Pancreas (tissue), 10 donors: Measurements from ENCODE around the gene SLC2A8. TPM values are rescaled to one million over a fixed set of nuclear protein-coding genes. Genes with fewer than 3 reads are reported as not detected.

Experiments used
- ATAC-seq, 4 donors: fragments of 200-7000 bp; cut with Tn5 transposase; one replicate each; pipeline versions ENCODE4 v1.8.0 to v1.9.1; 2020; ENCODE audit warnings: mild to moderate bottlenecking in 4 of 4, moderate library complexity in 4 of 4
- DNase-seq, 6 donors: peaks; one replicate each; pipeline ENCODE4 v3.0.0-alpha.2; 2020
- FAIRE-seq: peaks from 2 replicates; lab custom pipeline; 2012; peaks lifted over from hg19 to GRCh38; lab: Jason Lieb, UNC
- H3K27ac ChIP-seq, 4 donors: fragments of 200-600 bp; sonication (generic); 1 replicate in 3 of 4; 2 replicates in 1 of 4; pipeline versions ENCODE4 v1.5.0 to v1.8.0; 2020
- H3K27me3 ChIP-seq, 4 donors: fragments of 200-600 bp; one replicate each; pipeline ENCODE4 v1.8.0; 2021
- H3K36me3 ChIP-seq, 3 donors: fragments of 200-600 bp; sonication (generic) in 1 of 3; one replicate each; pipeline versions ENCODE4 v1.5.0 to v1.8.0; 2020 to 2021
- H3K4me1 ChIP-seq, 3 donors: fragments of 200-600 bp; one replicate each; pipeline ENCODE4 v1.8.0; 2021
- H3K4me3 ChIP-seq, 4 donors: fragments of 200-600 bp; sonication (generic) in 2 of 4; one replicate each; pipeline versions ENCODE4 v1.5.0 to v1.8.0; 2020 to 2021
- H3K9me3 ChIP-seq, 4 donors: fragments of 200-600 bp; one replicate each; pipeline ENCODE4 v1.8.0; 2021
- CTCF ChIP-seq, 4 donors: fragments of 200-600 bp; sonication (generic) in 3 of 4; IDR thresholded peaks; one replicate each; pipeline versions ENCODE4 v1.5.0 to v1.8.0; 2021; ENCODE audit warnings: antibody characterized with exemption in 4 of 4
- WGBS, 2 donors: extraction: QIAGEN DNeasy Blood & Tissue Kit; methylation state at CpG; one replicate each; pipeline ENCODE4 v1.1.7; 2013; 5-methylcytosine and 5-hydroxymethylcytosine counted together
- intact Hi-C, 3 donors: fragments of 100-400 bp; cut with DNase I; formaldehyde crosslinking; loops; one replicate each; pipeline versions ENCODE4 v1.11.1 to v1.14.2; 2022
- polyA plus RNA-seq, 2 donors: library from polyadenylated mRNA; stranded (reverse); fragments of 200-250 nt; gene quantifications; one replicate each; pipeline ENCODE4 v1.2.3, GENCODE V29; 2013
- total RNA-seq, 6 donors: library from RNA; stranded (reverse); fragmentation: NEBNext Ultra II Directional in 4 of 6; extraction: Animal tissue kit (Norgen Biotek cat#: 25700) in 4 of 6; gene quantifications; one replicate each; pipeline versions ENCODE4 v1.2.1 to v1.2.4, GENCODE V29; 2021 to 2023
- donor health status: healthy with polysubstance abuse.
- donor health status: DM: no; HTN: no; CAD: no; lungs with moderate emphysema.
- donor health status: DM: no; HTN: no; CAD: no.
- donor health status: control.
- donor health status: control.
- donor health status: Bipolar disorder and iron deficiency.
- donor health status: DM: yes; HTN: yes; CAD: no.
- donor health status: DM: no; HTN: no; CAD: no.
- donor health status: DM: no; HTN: no; CAD: no.
- donor health status: DM: yes; HTN: yes; CAD: no.

Gene SLC2A8
- total and polyA plus RNA-seq, 8 donors, result 5.5 to 18.9 (median 7.7) TPM

DNA sequence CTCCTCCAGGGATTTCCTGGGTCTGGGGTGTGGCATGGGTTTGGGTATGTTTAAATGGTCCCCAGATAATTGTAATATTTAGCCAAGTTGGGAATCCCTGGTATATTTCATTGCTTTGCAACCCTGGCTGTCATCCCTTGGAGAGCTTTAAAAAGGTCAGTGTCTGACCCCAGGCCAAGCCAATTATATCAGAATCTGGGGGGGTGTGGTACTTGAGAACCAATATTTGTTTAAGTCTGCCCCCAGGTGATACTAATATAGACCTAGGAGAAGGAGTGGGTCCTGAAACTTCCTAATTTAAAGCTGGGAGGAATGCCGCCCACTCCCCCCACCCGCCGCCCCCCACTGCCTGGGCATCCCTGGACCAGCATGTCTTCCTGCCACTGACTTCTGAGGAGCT lies 38.2 kb upstream of the SLC2A8 start:
- 91 to 93% methylated on average over 3 of the region's 3 CpGs for WGBS, 2 donors
- no peak overlapping the region for H3K4me3 ChIP-seq
- ATAC-seq (no peak), FAIRE-seq (no peak), DNase-seq (no peak)
- H3K4me1 ChIP-seq, result no peaks in the 10 kb centered on the region
- H3K27ac ChIP-seq, result no peak overlapping the region
- no peaks in the 10 kb centered on the region for H3K36me3 ChIP-seq
- H3K27me3 ChIP-seq, result no peaks in the 10 kb centered on the region
- intact Hi-C loops, result no loop called here
- TF ChIP-seq CTCF (IDR thresholded peaks at IDR 0.05), result no peak
- H3K9me3 ChIP-seq, result no peaks in the 10 kb centered on the region

- no peak overlapping the region for H3K4me3 ChIP-seq
- no peak for TF ChIP-seq CTCF (IDR thresholded peaks at IDR 0.05)
- DNase-seq (no peak), FAIRE-seq (no peak), ATAC-seq (no peak)
- no peaks in the 10 kb centered on the region for H3K4me1 ChIP-seq
- 78 to 90% methylated on average over 8 of the region's 8 CpGs for WGBS, 2 donors
- H3K9me3 ChIP-seq, result no peaks in the 10 kb centered on the region
- H3K27ac ChIP-seq, result no peak overlapping the region
- intact Hi-C loops, result no loop called here
- no peaks in the 10 kb centered on the region for H3K36me3 ChIP-seq
- no peaks in the 10 kb centered on the region for H3K27me3 ChIP-seq
These were observed 36.7 kb upstream of the SLC2A8 start for GRCh38 chr9:127360250-127360649.

DNA sequence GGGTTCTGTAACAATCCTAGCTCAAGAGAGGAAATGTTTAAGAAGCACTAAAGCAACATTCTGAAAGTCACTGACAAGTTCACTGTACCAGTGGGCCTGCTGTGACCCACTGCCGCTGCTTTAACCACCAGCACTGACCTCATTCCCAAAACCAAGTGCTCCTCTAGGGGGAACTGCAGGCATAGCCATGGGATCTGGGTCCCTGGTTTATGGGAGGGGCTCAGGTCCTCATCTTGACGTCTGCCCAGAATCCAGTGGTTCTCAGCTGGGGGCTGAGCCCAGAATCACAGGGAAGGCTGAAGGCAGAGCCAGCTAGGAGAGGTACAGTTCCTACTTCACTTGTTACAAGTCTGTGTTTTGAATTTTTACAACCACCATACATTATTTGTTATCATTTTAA lies 36.1 kb upstream of the SLC2A8 start:
- H3K27me3 ChIP-seq, result no peaks in the 10 kb centered on the region
- intact Hi-C loops, result no loop called here
- peak in 2 of 4 donors; percentile 28 to 36 for ATAC-seq
- no peaks in the 10 kb centered on the region for H3K4me1 ChIP-seq
- no peak for FAIRE-seq
- no peak for DNase-seq
- H3K36me3 ChIP-seq, result no peaks in the 10 kb centered on the region
- no peaks in the 10 kb centered on the region for H3K9me3 ChIP-seq
- H3K4me3 ChIP-seq, result no peak overlapping the region
- no peak for TF ChIP-seq CTCF (IDR thresholded peaks at IDR 0.05)
- no peak overlapping the region for H3K27ac ChIP-seq
- 56 to 59% methylated on average over 2 of the region's 2 CpGs for WGBS, 2 donors

DNA sequence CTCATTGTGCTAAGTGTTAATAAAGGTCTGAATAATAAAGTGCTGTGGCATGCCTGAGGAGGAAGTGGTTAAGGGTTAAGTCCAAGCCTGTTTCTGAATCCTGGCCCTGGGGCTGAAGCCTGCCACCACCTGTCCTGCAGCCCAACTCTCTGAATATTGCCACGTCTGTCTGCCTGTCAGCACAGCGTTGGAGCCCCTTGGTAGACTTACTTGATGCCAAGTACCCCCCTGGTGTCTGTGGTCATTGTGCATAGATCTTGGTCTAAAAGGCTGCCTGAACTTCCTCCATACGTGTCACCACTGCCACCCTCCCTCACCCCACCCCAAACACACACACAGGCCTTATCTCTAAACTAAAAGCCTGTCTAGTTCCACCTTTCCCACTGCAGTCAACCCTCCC lies 35.4 kb upstream of the SLC2A8 start:
- no peaks in the 10 kb centered on the region for H3K9me3 ChIP-seq
- intact Hi-C loops, result no loop called here
- no peak overlapping the region for H3K27ac ChIP-seq
- WGBS, 2 donors, result 71 to 72% methylated on average over 3 of the region's 3 CpGs
- H3K27me3 ChIP-seq, result no peaks in the 10 kb centered on the region
- no peak for FAIRE-seq
- TF ChIP-seq CTCF (IDR thresholded peaks at IDR 0.05), result no peak
- no peak overlapping the region for H3K4me3 ChIP-seq
- no peaks in the 10 kb centered on the region for H3K4me1 ChIP-seq
- no peaks in the 10 kb centered on the region for H3K36me3 ChIP-seq
- no peak for DNase-seq
- ATAC-seq, result peak in 1 of 4 donors; percentile 53

GRCh38 chr9:127362829-127363228 lies 34.1 kb upstream of the SLC2A8 start:
- no peak for FAIRE-seq
- intact Hi-C loops, result no loop called here
- no peaks in the 10 kb centered on the region for H3K36me3 ChIP-seq
- 86 to 95% methylated on average over 7 of the region's 7 CpGs for WGBS, 2 donors
- no peak overlapping the region for H3K4me3 ChIP-seq
- ATAC-seq, result no peak
- H3K27me3 ChIP-seq, result no peaks in the 10 kb centered on the region
- no peak for TF ChIP-seq CTCF (IDR thresholded peaks at IDR 0.05)
- DNase-seq, result no peak
- H3K27ac ChIP-seq, result no peak overlapping the region
- H3K4me1 ChIP-seq, result no peaks in the 10 kb centered on the region
- no peaks in the 10 kb centered on the region for H3K9me3 ChIP-seq
